Tibial artery (tissue), 4 donors: ENCODE measurements around the gene EMC8.
"Not testable (repeated sequence)": the region's sequence is repeated elsewhere in the genome, so short reads cannot be mapped to it uniquely, and the experiment has no call there.

Source experiments
- DNase-seq, 2 donors: peaks; one replicate each; pipeline ENCODE4 v3.0.0-alpha.2; 2019
- H3K27ac ChIP-seq, 2 donors: fragments of 200-600 bp; sonication (generic) in 1 of 2; 1 replicate in 1 of 2; 2 replicates in 1 of 2; pipeline ENCODE4 v1.5.1; 2018 to 2019; ENCODE audit warnings: mild to moderate bottlenecking in 1 of 2
- H3K27me3 ChIP-seq, 2 donors: fragments of 200-600 bp; sonication (generic) in 1 of 2; one replicate each; pipeline versions ENCODE4 v1.5.1 to v1.6.0; 2016 to 2019
- H3K36me3 ChIP-seq, 3 donors: fragments of 200-600 bp; sonication (generic) in 2 of 3; one replicate each; pipeline ENCODE4 v1.5.1; 2016 to 2019; ENCODE audit warnings: mild to moderate bottlenecking in 2 of 3
- H3K4me1 ChIP-seq, 4 donors: fragments of 200-600 bp; sonication (generic) in 2 of 4; 1 replicate in 3 of 4; 2 replicates in 1 of 4; pipeline ENCODE4 v1.5.1; 2016 to 2019
- H3K4me3 ChIP-seq, 2 donors: fragments of 200-600 bp; sonication (generic) in 1 of 2; 1 replicate in 1 of 2; 2 replicates in 1 of 2; pipeline ENCODE4 v1.5.1; 2018 to 2019; ENCODE audit warnings: mild to moderate bottlenecking in 2 of 2
- H3K9me3 ChIP-seq, 3 donors: fragments of 200-600 bp; sonication (generic) in 1 of 3; one replicate each; pipeline ENCODE4 v1.5.1; 2016 to 2019
- CTCF ChIP-seq, 2 experiments: fragments of 200-600 bp in 1 of 2; fragments of 450-650 bp in 1 of 2; IDR thresholded peaks; one replicate each; pipeline ENCODE4 v1.5.1; 2017 to 2019; ENCODE audit warnings: antibody characterized with exemption in 2 of 2, mild to moderate bottlenecking in 1 of 2, moderate library complexity in 1 of 2
- intact Hi-C: fragments of 100-400 bp; cut with DNase I; formaldehyde crosslinking; loops from one replicate; pipeline ENCODE4 v1.15.0; 2023; ENCODE audit warnings: low total_unique reads

EMC8 gene

GRCh38 chr16:85822145-85822544, 22.8 kb upstream of the EMC8 start:
- Histone ChIP-seq H3K4me3 (no peak overlapping the region), H3K27ac (no peak overlapping the region), H3K27me3 (peaks cover 0 to 54% of the 10 kb centered on the region in 2 donors), H3K4me1 (peaks cover 0 to 5% (median 0%) of the 10 kb centered on the region in 4 donors), H3K9me3 (no peaks in the 10 kb centered on the region), H3K36me3 (no peaks in the 10 kb centered on the region)
- intact Hi-C loops = loop anchor here (10.0 kb wide), 2 partner anchors 163 to 693 kb away; partner anchors contain the start of gene FOXF1
- no peak for TF ChIP-seq CTCF (IDR thresholded peaks at IDR 0.05)
- DNase-seq = no peak

DNA sequence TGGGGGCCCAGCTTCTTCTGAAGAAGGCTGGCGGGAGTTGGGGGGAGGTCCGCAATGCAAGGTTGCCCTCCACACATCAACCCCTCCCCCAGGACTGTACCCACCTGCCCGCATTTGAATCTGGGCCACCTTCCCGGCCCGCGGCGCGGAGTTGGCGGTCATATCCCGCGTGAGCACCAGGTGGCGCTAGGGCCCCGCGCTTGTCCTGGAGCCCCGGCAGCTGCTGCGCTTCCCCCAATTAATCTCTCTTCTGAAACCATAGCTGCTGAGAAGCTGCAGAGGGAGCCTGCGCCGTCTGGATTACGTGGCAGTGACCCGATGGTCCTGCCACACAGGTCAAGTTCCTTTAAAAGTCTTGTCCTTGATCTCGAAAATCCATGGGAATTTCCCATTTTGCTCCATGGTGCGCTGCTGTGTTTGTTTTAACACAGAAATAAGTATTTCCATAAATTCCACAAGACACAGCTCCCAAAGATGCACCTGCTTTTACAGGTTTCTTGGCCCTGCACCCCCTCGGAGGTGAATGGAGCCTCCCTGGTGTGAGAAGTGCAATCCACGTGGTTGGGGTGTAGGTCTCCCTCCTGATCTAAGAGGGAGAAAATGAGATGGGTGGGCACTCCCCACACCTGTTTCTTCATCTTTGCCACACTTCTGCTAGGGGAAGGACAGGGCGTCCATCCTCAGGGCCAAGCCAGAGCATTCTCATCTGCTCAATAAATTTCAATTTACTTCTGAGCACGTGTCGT, 22.2 kb upstream of the EMC8 start:
- peak; percentile 68 to 79 for DNase-seq
- no peaks in the 10 kb centered on the region for H3K36me3 ChIP-seq
- intact Hi-C loops = loop anchor here (2.0 to 10.0 kb wide), 3 partner anchors 163 to 693 kb away; partner anchors contain the start of gene FOXF1
- TF ChIP-seq CTCF (IDR thresholded peaks at IDR 0.05) = peak; percentile 93 to 95
- H3K4me1 ChIP-seq = peaks cover 0 to 5% (median 0%) of the 10 kb centered on the region in 4 donors
- peaks cover 0 to 55% of the 10 kb centered on the region in 2 donors for H3K27me3 ChIP-seq
- H3K9me3 ChIP-seq = no peaks in the 10 kb centered on the region
- H3K27ac ChIP-seq = no peak overlapping the region
- H3K4me3 ChIP-seq = no peak overlapping the region

GRCh38 chr16:85820604-85821372, 21.4 kb upstream of the EMC8 start:
- no peak overlapping the region for H3K27ac ChIP-seq
- DNase-seq = no peak
- no peaks in the 10 kb centered on the region for H3K9me3 ChIP-seq
- intact Hi-C loops = loop anchor here (2.0 to 10.0 kb wide), 3 partner anchors 164 to 694 kb away; partner anchors contain the start of gene FOXF1
- H3K27me3 ChIP-seq = peaks cover 0 to 55% of the 10 kb centered on the region in 2 donors
- no peak overlapping the region for H3K4me3 ChIP-seq
- no peak for TF ChIP-seq CTCF (IDR thresholded peaks at IDR 0.05)
- H3K36me3 ChIP-seq = no peaks in the 10 kb centered on the region
- peaks cover 0 to 5% (median 0%) of the 10 kb centered on the region in 4 donors for H3K4me1 ChIP-seq

DNA sequence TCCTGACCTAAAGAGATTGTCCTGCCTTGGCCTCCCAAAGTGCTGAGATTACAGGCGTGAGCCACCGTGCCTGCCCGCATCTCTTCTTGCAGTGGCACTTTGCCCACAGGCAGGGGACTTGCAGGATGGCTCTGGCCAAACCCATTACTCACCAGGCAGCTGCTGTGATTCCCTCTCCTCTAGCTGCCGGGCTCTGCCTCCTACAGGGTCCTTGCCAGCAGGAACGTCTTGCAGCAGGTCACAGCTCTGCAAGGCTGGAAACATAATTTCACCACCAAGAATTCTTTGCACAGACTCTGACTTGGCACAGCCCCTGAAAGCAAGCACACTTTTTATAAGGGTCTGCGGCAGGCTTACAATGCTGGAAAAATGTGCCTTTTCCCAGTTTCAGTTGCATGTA, 20.4 kb upstream of the EMC8 start:
- H3K4me1 ChIP-seq = peaks cover 0 to 5% (median 0%) of the 10 kb centered on the region in 4 donors
- no peaks in the 10 kb centered on the region for H3K9me3 ChIP-seq
- intact Hi-C loops = loop anchor here (2.0 to 10.0 kb wide), 3 partner anchors 165 to 695 kb away; partner anchors contain the start of gene FOXF1
- no peak for TF ChIP-seq CTCF (IDR thresholded peaks at IDR 0.05)
- no peak overlapping the region for H3K4me3 ChIP-seq
- no peak overlapping the region for H3K27ac ChIP-seq
- peaks cover 0 to 62% of the 10 kb centered on the region in 2 donors for H3K27me3 ChIP-seq
- DNase-seq = no peak
- H3K36me3 ChIP-seq = no peaks in the 10 kb centered on the region

- Histone ChIP-seq H3K27me3 (peaks cover 0 to 57% of the 10 kb centered on the region in 2 donors), H3K27ac (no peak overlapping the region), H3K4me3 (no peak overlapping the region), H3K36me3 (no peaks in the 10 kb centered on the region), H3K9me3 (no peaks in the 10 kb centered on the region), H3K4me1 (peaks cover 0 to 5% (median 0%) of the 10 kb centered on the region in 4 donors)
- DNase-seq = peak; percentile 79 to 85
- intact Hi-C loops = no loop called here
- peak; percentile 51 to 52 for TF ChIP-seq CTCF (IDR thresholded peaks at IDR 0.05)
These were observed 19.9 kb upstream of the EMC8 start for GRCh38 chr16:85819245-85819644.

GRCh38 chr16:85817195-85817594, 17.9 kb upstream of the EMC8 start:
- H3K27ac ChIP-seq, H3K36me3 ChIP-seq, DNase-seq, intact Hi-C loops, H3K4me1 ChIP-seq, H3K4me3 ChIP-seq, H3K9me3 ChIP-seq: not testable (repeated sequence)
- peaks cover 0 to 59% of the 10 kb centered on the region in 2 donors for H3K27me3 ChIP-seq
